Natural killer cell (primary cell): ENCODE measurements around the gene C19orf38. TPM values are rescaled to one million over a fixed set of nuclear protein-coding genes. Genes with fewer than 3 reads are reported as not detected.

Experiments used
- ATAC-seq, 3 donors: fragments of 150-1000 bp in 2 of 3; fragments of 200-7000 bp in 1 of 3; cut with Tn5 transposase; 1 replicate in 1 of 3; 2 replicates in 2 of 3; pipeline ENCODE4 v1.10.0; 2021; ENCODE audit warnings: mild to moderate bottlenecking in 2 of 3, moderate library complexity in 2 of 3
- DNase-seq, 2 donors: peaks; one replicate each; pipeline versions ENCODE4 v3.0.0 to v3.0.0-alpha.2; 2013 to 2021; ENCODE audit warnings: mixed read lengths in 1 of 2
- H3K27ac ChIP-seq: one replicate; pipeline ENCODE4 v1.5.1; 2013; ENCODE audit warnings: mild to moderate bottlenecking, low read length
- H3K27me3 ChIP-seq: one replicate; pipeline ENCODE4 v1.6.1; 2013; ENCODE audit warnings: low read length; ENCODE audit not compliant: control insufficient read depth, insufficient read depth
- H3K36me3 ChIP-seq: one replicate; pipeline ENCODE4 v1.6.1; 2013; ENCODE audit warnings: low read length; ENCODE audit not compliant: control insufficient read depth, insufficient read depth
- H3K4me1 ChIP-seq: one replicate; pipeline ENCODE4 v1.6.1; 2013; ENCODE audit warnings: low read length; ENCODE audit not compliant: control insufficient read depth, insufficient read depth
- H3K4me3 ChIP-seq: one replicate; pipeline ENCODE4 v1.5.1; 2013; ENCODE audit warnings: low read length
- H3K9me3 ChIP-seq: one replicate; pipeline ENCODE4 v1.6.1; 2013; ENCODE audit warnings: low read length; ENCODE audit not compliant: control insufficient read depth, insufficient read depth
- H3K27ac Mint-ChIP-seq, 2 donors: one replicate each; pipeline ENCODE4 v1.8.0; 2022; ENCODE audit warnings: mild to moderate bottlenecking in 2 of 2, mixed read lengths in 2 of 2, moderate library complexity in 1 of 2
- H3K27me3 Mint-ChIP-seq, 2 donors: one replicate each; pipeline ENCODE4 v1.8.0; 2022; ENCODE audit warnings: low read depth in 2 of 2, mixed read lengths in 2 of 2
- H3K36me3 Mint-ChIP-seq: one replicate; pipeline ENCODE4 v1.8.0; 2022; ENCODE audit warnings: mixed read lengths
- H3K4me1 Mint-ChIP-seq, 2 donors: one replicate each; pipeline ENCODE4 v1.8.0; 2022; ENCODE audit warnings: mixed read lengths in 2 of 2
- H3K4me3 Mint-ChIP-seq: one replicate; pipeline ENCODE4 v1.8.0; 2022; ENCODE audit warnings: mild to moderate bottlenecking, moderate library complexity, mixed read lengths
- H3K9me3 Mint-ChIP-seq, 2 donors: one replicate each; pipeline ENCODE4 v1.8.0; 2022; ENCODE audit warnings: mixed read lengths in 2 of 2
- CTCF ChIP-seq: fragments of 200-600 bp; IDR thresholded peaks from one replicate; pipeline ENCODE4 v1.8.0; 2022; ENCODE audit warnings: antibody characterized with exemption
- WGBS: methylation state at CpG from one replicate; pipeline ENCODE4 v1.1.7; 2013; ENCODE audit warnings: missing lambda C conversion rate; ENCODE audit not compliant: insufficient coverage; 5-methylcytosine and 5-hydroxymethylcytosine counted together
- intact Hi-C: fragments of 100-400 bp; cut with micrococcal nuclease; formaldehyde crosslinking; loops from one replicate; pipeline ENCODE4 v1.14.2; 2022
- total RNA-seq, 4 donors: library from RNA; stranded (reverse); fragments of 120-200 nt in 1 of 4; gene quantifications; one replicate each; pipeline versions ENCODE4 v1.2.3 to v1.2.4, GENCODE V29; 2013 to 2022

C19orf38 gene
- total RNA-seq, 3 donors from 2014 or later (not counting 1 experiment from before 2014, with no cell fraction given) = 2.9 to 9.9 (median 6.2) TPM

- ATAC-seq = no peak
- Mint-ChIP-seq H3K36me3 (no peaks in the 10 kb centered on the region), H3K4me3 (peak overlapping the region; percentile 21), H3K9me3 (no peaks in the 10 kb centered on the region), H3K4me1 (peaks cover 22 to 59% of the 10 kb centered on the region in 2 donors), H3K27ac (peak overlapping the region; percentile 57 to 92), H3K27me3 (no peaks in the 10 kb centered on the region)
- no peaks in the 10 kb centered on the region for H3K27me3 ChIP-seq
- H3K27ac ChIP-seq = no peak overlapping the region
- WGBS = 92% methylated on average over 19 of the region's 19 CpGs
- H3K36me3 ChIP-seq = peaks cover 54% of the 10 kb centered on the region
- TF ChIP-seq CTCF = no peak
- no peak overlapping the region for H3K4me3 ChIP-seq
- intact Hi-C loops = no loop called here
- DNase-seq = no peak
- H3K4me1 ChIP-seq = peaks cover 48% of the 10 kb centered on the region
- H3K9me3 ChIP-seq = no peaks in the 10 kb centered on the region
These were observed 29.7 kb upstream of the C19orf38 start for GRCh38 chr19:10818301-10819123.

- WGBS = 97% methylated on average over 26 of the region's 27 CpGs
- ATAC-seq (no peak), DNase-seq (no peak)
- H3K4me1 ChIP-seq = peaks cover 40% of the 10 kb centered on the region
- Mint-ChIP-seq H3K27me3 (no peaks in the 10 kb centered on the region), H3K4me1 (peaks cover 19 to 52% of the 10 kb centered on the region in 2 donors), H3K9me3 (no peaks in the 10 kb centered on the region), H3K4me3 (no peak overlapping the region), H3K36me3 (no peaks in the 10 kb centered on the region), H3K27ac (peak overlapping the region; percentile 69 to 73)
- H3K4me3 ChIP-seq = no peak overlapping the region
- H3K36me3 ChIP-seq = peaks cover 61% of the 10 kb centered on the region
- no peaks in the 10 kb centered on the region for H3K9me3 ChIP-seq
- intact Hi-C loops = no loop called here
- no peak overlapping the region for H3K27ac ChIP-seq
- TF ChIP-seq CTCF = no peak
- H3K27me3 ChIP-seq = no peaks in the 10 kb centered on the region
These were observed 28.8 kb upstream of the C19orf38 start for GRCh38 chr19:10819124-10820060.

- H3K27ac Mint-ChIP-seq = peak overlapping the region; percentile 69 to 73
- no peak overlapping the region for H3K4me3 Mint-ChIP-seq
- H3K36me3 ChIP-seq = peaks cover 61% of the 10 kb centered on the region
- 95% methylated on average over 7 of the region's 7 CpGs for WGBS
- no peak overlapping the region for H3K4me3 ChIP-seq
- no peak for TF ChIP-seq CTCF
- no peak overlapping the region for H3K27ac ChIP-seq
- H3K9me3 Mint-ChIP-seq = no peaks in the 10 kb centered on the region
- no peaks in the 10 kb centered on the region for H3K27me3 Mint-ChIP-seq
- DNase-seq (peak in 1 of 2 donors; percentile 34), ATAC-seq (peak in 2 of 3 donors; percentile 23 to 32)
- no peaks in the 10 kb centered on the region for H3K9me3 ChIP-seq
- H3K4me1 ChIP-seq = peaks cover 32% of the 10 kb centered on the region
- no peaks in the 10 kb centered on the region for H3K36me3 Mint-ChIP-seq
- intact Hi-C loops = no loop called here
- H3K4me1 Mint-ChIP-seq = peaks cover 12 to 45% of the 10 kb centered on the region in 2 donors
- no peaks in the 10 kb centered on the region for H3K27me3 ChIP-seq
These were observed 28.0 kb upstream of the C19orf38 start for GRCh38 chr19:10820173-10820572.
